NK-92 (cell line): ENCODE results near the gene HOXC9.

Experiments used
- DNase-seq: peaks from one replicate; lab custom pipeline; 2025; ENCODE audit not compliant: unreplicated experiment; lab: John Stamatoyannopoulos, UW

Gene HOXC9

GRCh38 chr12:53986686-53987483, 13.1 kb upstream of the HOXC9 start:
- DNase-seq = no peak

- no peak for DNase-seq
Observed at GRCh38 chr12:53987787-53988230, 12.2 kb upstream of the HOXC9 start.

GRCh38 chr12:53988541-53989226, 11.3 kb upstream of the HOXC9 start:
- DNase-seq = no peak

GRCh38 chr12:53989227-53990113, 10.5 kb upstream of the HOXC9 start:
- DNase-seq = no peak

GRCh38 chr12:53990311-53991076, 9.5 kb upstream of the HOXC9 start:
- no peak for DNase-seq

GRCh38 chr12:53991077-53991460, 8.9 kb upstream of the HOXC9 start:
- no peak for DNase-seq

GRCh38 chr12:53992377-53992889, 7.5 kb upstream of the HOXC9 start:
- no peak for DNase-seq

GRCh38 chr12:53993162-53994008, 6.6 kb upstream of the HOXC9 start:
- DNase-seq = no peak

GRCh38 chr12:53994009-53994263, 6.0 kb upstream of the HOXC9 start:
- DNase-seq = no peak

- no peak for DNase-seq
Observed at GRCh38 chr12:53994264-53995001, 5.5 kb upstream of the HOXC9 start.

GRCh38 chr12:53995002-53995377, 5.0 kb upstream of the HOXC9 start:
- no peak for DNase-seq

GRCh38 chr12:53995378-53996239, 4.4 kb upstream of the HOXC9 start:
- no peak for DNase-seq

GRCh38 chr12:53996240-53997203, 3.4 kb upstream of the HOXC9 start:
- DNase-seq = no peak

GRCh38 chr12:53997204-53998109, 2.5 kb upstream of the HOXC9 start:
- no peak for DNase-seq

GRCh38 chr12:53998110-53998899, 1.7 kb upstream of the HOXC9 start:
- DNase-seq = no peak

GRCh38 chr12:53998900-53999236, 1.1 kb upstream of the HOXC9 start:
- no peak for DNase-seq
